B cell (primary cell): ENCODE results near the gene ZNF570. TPM values are rescaled to one million over a fixed set of nuclear protein-coding genes. Genes with fewer than 3 reads are reported as not detected.

Experiments used
- ATAC-seq: fragments of 200-7000 bp; cut with Tn5 transposase; one replicate; pipeline ENCODE4 v1.10.0; 2021; ENCODE audit warnings: low read depth, mild to moderate bottlenecking, moderate number of reproducible peaks, moderate library complexity
- CTCF ChIA-PET: fragments of 350-600 bp; sonication (Branson Sonifier 250); formaldehyde crosslinking; loops from one replicate; lab custom pipeline; 2021; ENCODE audit warnings: antibody characterized with exemption, inconsistent platforms; lab: Charles Lee
- POLR2A ChIA-PET: fragments of 350-600 bp; sonication (Branson Sonifier 250); formaldehyde crosslinking; loops from one replicate; lab custom pipeline; 2021; ENCODE audit warnings: antibody characterized with exemption; lab: Charles Lee
- DNase-seq: peaks from one replicate; pipeline ENCODE4 v3.0.0; 2013
- H2AFZ ChIP-seq: 2 replicates; pipeline ENCODE4 v1.6.1; 2012; ENCODE audit warnings: mild to moderate bottlenecking, low read depth, low read length; ENCODE audit not compliant: insufficient read depth, poor library complexity, severe bottlenecking
- H3K27ac ChIP-seq, 2 donors: 1 replicate in 1 of 2; 2 replicates in 1 of 2; pipeline ENCODE4 v1.5.1; 2012 to 2013; ENCODE audit warnings: low read length in 2 of 2, mild to moderate bottlenecking in 2 of 2, moderate library complexity in 1 of 2
- H3K27me3 ChIP-seq, 4 experiments: fragments of 200-600 bp in 1 of 4; sonication (generic) in 1 of 4; replicated peaks in 1 of 4; 1 replicate in 2 of 4; 2 replicates in 2 of 4; pipeline versions ENCODE4 v1.6.1 to v1.7.0; 2013 to 2016; ENCODE audit warnings: low read length in 3 of 4, mild to moderate bottlenecking in 2 of 4, mixed read lengths in 1 of 4, moderate library complexity in 1 of 4; ENCODE audit not compliant: insufficient read depth in 4 of 4, control insufficient read depth in 3 of 4; ENCODE audit errors: control extremely low read depth in 1 of 4
- H3K36me3 ChIP-seq, 2 experiments: replicated peaks in 1 of 2; 1 replicate in 1 of 2; 2 replicates in 1 of 2; pipeline versions ENCODE4 v1.6.1 to v1.7.1; 2013; ENCODE audit warnings: low read length in 1 of 2; ENCODE audit not compliant: insufficient read depth in 2 of 2, control insufficient read depth in 1 of 2; ENCODE audit errors: control extremely low read depth in 1 of 2, extremely low read depth in 1 of 2
- H3K4me1 ChIP-seq, 2 donors: fragments of 200-600 bp in 1 of 2; sonication (generic) in 1 of 2; 1 replicate in 1 of 2; 2 replicates in 1 of 2; pipeline versions ENCODE4 v1.5.1 to v1.6.1; 2013 to 2017; ENCODE audit warnings: low read length in 2 of 2; ENCODE audit not compliant: control insufficient read depth in 2 of 2, insufficient read depth in 2 of 2
- H3K4me2 ChIP-seq: replicated peaks from 2 replicates; pipeline ENCODE3; 2012; ENCODE audit warnings: mild to moderate bottlenecking, low read depth, low read length; ENCODE audit not compliant: poor library complexity, severe bottlenecking
- H3K4me3 ChIP-seq, 5 experiments: fragments of 200-600 bp in 1 of 5; sonication (generic) in 1 of 5; 1 replicate in 3 of 5; 2 replicates in 2 of 5; pipeline versions ENCODE4 v1.5.1 to v1.7.0; 2011 to 2016; ENCODE audit warnings: low read length in 4 of 5, mild to moderate bottlenecking in 4 of 5, low read depth in 2 of 5, control low read depth in 1 of 5, moderate library complexity in 1 of 5; ENCODE audit not compliant: insufficient read depth in 1 of 5; ENCODE audit errors: control extremely low read depth in 1 of 5, extremely low read depth in 1 of 5
- H3K79me2 ChIP-seq: fragments of 200-600 bp; sonication (generic); one replicate; pipeline ENCODE4 v1.6.0; 2016; ENCODE audit warnings: low read length; ENCODE audit not compliant: control insufficient read depth, insufficient read depth
- H3K9ac ChIP-seq: fragments of 200-600 bp; sonication (generic); 2 replicates; pipeline ENCODE4 v1.6.1; 2017; ENCODE audit warnings: mild to moderate bottlenecking, low read length, moderate library complexity
- H3K9me3 ChIP-seq, 3 donors: one replicate each; pipeline versions ENCODE4 v1.6.1 to v1.7.1; 2013; ENCODE audit warnings: low read length in 2 of 3; ENCODE audit not compliant: control insufficient read depth in 2 of 3, insufficient read depth in 1 of 3; ENCODE audit errors: control extremely low read depth in 1 of 3
- H4K20me1 ChIP-seq: 2 replicates; pipeline ENCODE4 v1.6.0; 2012; ENCODE audit warnings: mild to moderate bottlenecking, low read length; ENCODE audit not compliant: insufficient read depth, control insufficient read depth, poor library complexity, severe bottlenecking
- H3K27ac Mint-ChIP-seq: one replicate; pipeline ENCODE4 v1.8.0; 2021; ENCODE audit warnings: mixed read lengths
- H3K27me3 Mint-ChIP-seq: one replicate; pipeline ENCODE4 v1.8.0; 2021; ENCODE audit warnings: mixed read lengths
- H3K4me1 Mint-ChIP-seq: one replicate; pipeline ENCODE4 v1.8.0; 2021; ENCODE audit warnings: mixed read lengths
- H3K4me3 Mint-ChIP-seq: one replicate; pipeline ENCODE4 v1.8.0; 2021; ENCODE audit warnings: mixed read lengths
- H3K9me3 Mint-ChIP-seq: one replicate; pipeline ENCODE4 v1.8.0; 2022; ENCODE audit warnings: mixed read lengths; ENCODE audit not compliant: insufficient read depth
- EZH2 ChIP-seq: IDR thresholded peaks from 2 replicates; pipeline ENCODE4 v1.6.1; 2012; ENCODE audit warnings: borderline replicate concordance, low read depth, mild to moderate bottlenecking, moderate library complexity, low read length; ENCODE audit not compliant: insufficient read depth, poor library complexity, severe bottlenecking
- WGBS: methylation state at CpG from one replicate; pipeline ENCODE4 v1.1.5; 2013; ENCODE audit warnings: missing lambda C conversion rate; ENCODE audit not compliant: insufficient coverage; 5-methylcytosine and 5-hydroxymethylcytosine counted together
- intact Hi-C: fragments of 100-400 bp; cut with micrococcal nuclease; formaldehyde crosslinking; loops from one replicate; pipeline ENCODE4 v1.10.0; 2022
- polyA plus RNA-seq: library from polyadenylated mRNA; depleted of rRNA; stranded (reverse); fragments of >200 nt; gene quantifications from 2 replicates; pipeline ENCODE4 v1.2.3, GENCODE V29; 2012
- total RNA-seq, 2 donors: library from RNA; stranded (reverse); fragments of 120-200 nt in 1 of 2; gene quantifications; 1 replicate in 1 of 2; 2 replicates in 1 of 2; pipeline versions ENCODE4 v1.2.3 to v1.2.4, GENCODE V29; 2013 to 2022
- TF ChIP-seq, protein P1 (sequence below): fragments of 200-600 bp; IDR thresholded peaks from one replicate; pipeline ENCODE4 v1.8.0; 2022; ENCODE audit warnings: antibody characterized with exemption, mild to moderate bottlenecking

Gene ZNF570
- total and polyA plus RNA-seq, 2 donors (not counting 1 experiment from before 2014, with no cell fraction given) = 1.9 to 8.9 TPM

DNA sequence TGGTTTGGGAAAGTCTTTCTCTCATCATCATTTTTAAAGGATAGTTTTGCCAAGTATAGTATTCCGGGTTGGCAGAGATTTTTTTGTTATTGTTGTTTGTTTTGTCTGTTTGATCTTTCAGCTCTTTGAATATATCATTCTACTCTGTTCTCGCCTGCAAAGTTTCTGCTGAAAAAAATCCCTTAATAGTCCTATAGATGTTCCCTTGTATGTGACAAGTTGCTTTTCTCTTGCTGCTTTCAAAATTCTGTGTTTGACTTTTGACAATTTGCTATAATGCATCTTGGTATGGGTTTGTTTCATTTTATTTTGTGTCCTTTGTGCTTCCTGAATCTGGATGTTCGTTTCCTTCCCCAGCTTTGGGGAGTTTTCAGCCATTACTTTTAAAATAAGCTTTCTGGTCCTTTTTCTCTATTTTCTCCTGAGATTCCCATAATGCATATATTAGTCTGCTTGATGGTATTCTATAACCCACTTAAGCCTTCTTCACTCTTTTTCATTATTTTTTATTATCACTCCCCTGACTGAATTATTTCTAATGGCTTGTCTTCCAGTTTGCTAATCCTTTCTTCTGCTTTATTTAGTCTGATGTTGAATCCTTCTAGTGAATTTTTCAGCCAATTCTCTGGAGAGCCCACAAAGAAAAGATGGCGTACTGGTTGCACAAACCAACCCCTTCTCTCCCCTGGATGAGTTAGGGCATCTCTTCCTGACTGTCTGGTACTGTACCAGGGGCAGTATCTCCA, 16.5 kb upstream of the ZNF570 start:
- no peaks in the 10 kb centered on the region for H3K27me3 Mint-ChIP-seq
- H3K79me2 ChIP-seq = no peaks in the 10 kb centered on the region
- H3K9me3 ChIP-seq = peaks cover 36 to 85% (median 37%) of the 10 kb centered on the region in 3 donors
- peaks cover 8 to 22% of the 10 kb centered on the region in 2 experiments for H3K36me3 ChIP-seq
- H3K27ac ChIP-seq = no peak overlapping the region
- H3K4me2 ChIP-seq = no peak overlapping the region
- DNase-seq (no peak), ATAC-seq (no peak)
- H3K4me3 ChIP-seq = no peak overlapping the region
- H3K4me3 Mint-ChIP-seq = no peak overlapping the region
- H2AFZ ChIP-seq = no peak overlapping the region
- no peak overlapping the region for H3K9ac ChIP-seq
- no peak for TF ChIP-seq EZH2
- TF ChIP-seq, protein P1, sequence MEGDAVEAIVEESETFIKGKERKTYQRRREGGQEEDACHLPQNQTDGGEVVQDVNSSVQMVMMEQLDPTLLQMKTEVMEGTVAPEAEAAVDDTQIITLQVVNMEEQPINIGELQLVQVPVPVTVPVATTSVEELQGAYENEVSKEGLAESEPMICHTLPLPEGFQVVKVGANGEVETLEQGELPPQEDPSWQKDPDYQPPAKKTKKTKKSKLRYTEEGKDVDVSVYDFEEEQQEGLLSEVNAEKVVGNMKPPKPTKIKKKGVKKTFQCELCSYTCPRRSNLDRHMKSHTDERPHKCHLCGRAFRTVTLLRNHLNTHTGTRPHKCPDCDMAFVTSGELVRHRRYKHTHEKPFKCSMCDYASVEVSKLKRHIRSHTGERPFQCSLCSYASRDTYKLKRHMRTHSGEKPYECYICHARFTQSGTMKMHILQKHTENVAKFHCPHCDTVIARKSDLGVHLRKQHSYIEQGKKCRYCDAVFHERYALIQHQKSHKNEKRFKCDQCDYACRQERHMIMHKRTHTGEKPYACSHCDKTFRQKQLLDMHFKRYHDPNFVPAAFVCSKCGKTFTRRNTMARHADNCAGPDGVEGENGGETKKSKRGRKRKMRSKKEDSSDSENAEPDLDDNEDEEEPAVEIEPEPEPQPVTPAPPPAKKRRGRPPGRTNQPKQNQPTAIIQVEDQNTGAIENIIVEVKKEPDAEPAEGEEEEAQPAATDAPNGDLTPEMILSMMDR = no peak
- H3K27ac Mint-ChIP-seq = no peak overlapping the region
- H3K4me1 ChIP-seq = no peaks in the 10 kb centered on the region
- 100% methylated on average over 1 of the region's 4 CpGs for whole genome bisulfite sequencing
- no peaks in the 10 kb centered on the region for H3K4me1 Mint-ChIP-seq
- intact Hi-C loops = no loop called here
- no peaks in the 10 kb centered on the region for H3K27me3 ChIP-seq
- H4K20me1 ChIP-seq = no peaks in the 10 kb centered on the region
- ChIA-PET POLR2A (no interaction called here), CTCF (no interaction called here)
- H3K9me3 Mint-ChIP-seq = peaks cover 41% of the 10 kb centered on the region

DNA sequence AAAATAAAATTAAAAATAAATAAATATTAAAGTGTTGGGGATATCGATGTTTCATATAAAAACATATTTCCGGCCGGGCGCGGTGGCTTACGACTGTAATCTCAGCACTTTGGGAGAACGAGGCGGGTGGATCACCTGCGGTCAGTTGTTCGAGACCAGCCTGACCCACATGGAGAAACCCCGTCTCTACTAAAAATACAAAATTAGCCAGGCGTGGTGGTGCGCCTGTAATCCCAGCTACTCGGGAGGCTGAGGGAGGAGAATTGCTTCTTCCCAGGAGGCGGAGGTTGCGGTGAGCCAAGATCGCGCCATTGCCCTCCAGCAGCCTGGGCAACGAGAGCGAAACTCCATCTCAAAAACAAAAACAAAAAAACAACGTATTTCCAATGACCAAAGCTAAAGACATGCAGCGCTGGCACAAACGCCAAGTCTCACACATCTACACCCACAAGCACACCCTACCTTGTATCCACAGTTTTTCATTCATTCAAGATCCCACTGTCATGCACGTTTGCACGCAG, 2.8 kb upstream of the ZNF570 start:
- peaks cover 2% of the 10 kb centered on the region for H3K9me3 Mint-ChIP-seq
- peak overlapping the region; percentile 80 for H3K4me2 ChIP-seq
- peak overlapping the region; percentile 89 for H2AFZ ChIP-seq
- peaks cover 32% of the 10 kb centered on the region for H3K4me1 Mint-ChIP-seq
- H3K4me3 ChIP-seq = peak overlapping the region; percentile 80 to 98 (median 86)
- DNase-seq (no peak), ATAC-seq (no peak)
- intact Hi-C loops = loop anchor here (2.0 to 5.0 kb wide), 8 partner anchors 226 to 1252 kb away; partner anchors contain the start of genes ZFP14, ZNF146, ZNF420 and ZNF461
- no peaks in the 10 kb centered on the region for H3K27me3 Mint-ChIP-seq
- H3K27me3 ChIP-seq = no peaks in the 10 kb centered on the region
- peak overlapping the region; percentile 99 for H3K4me3 Mint-ChIP-seq
- peak overlapping the region; percentile 98 for H3K27ac Mint-ChIP-seq
- WGBS = 37% methylated on average over 22 of the region's 25 CpGs
- POLR2A ChIA-PET = interaction anchor here (0.6 to 3.0 kb wide), 4 partner anchors 40 to 1351 kb away, joined by 3 to 23 read pairs (median 4); partner anchors contain the start of genes POLR2I, TBCB, ZNF527 and ZNF793
- CTCF ChIA-PET = interaction anchor here (1.4 to 1.5 kb wide), 2 partner anchors 40 to 96 kb away, joined by 3 to 5 read pairs; partner anchors contain the start of genes ZNF527 and ZNF793
- no peaks in the 10 kb centered on the region for H4K20me1 ChIP-seq
- peak overlapping the region; percentile 77 for H3K27ac ChIP-seq
- H3K36me3 ChIP-seq = peaks cover 0 to 22% of the 10 kb centered on the region in 2 experiments
- H3K4me1 ChIP-seq = peaks cover 14 to 32% of the 10 kb centered on the region in 2 donors
- H3K79me2 ChIP-seq = peaks cover 40% of the 10 kb centered on the region
- peaks cover 3 to 23% (median 13%) of the 10 kb centered on the region in 3 donors for H3K9me3 ChIP-seq
- TF ChIP-seq, protein P1 = no peak
- TF ChIP-seq EZH2 = no peak
- peak overlapping the region; percentile 72 for H3K9ac ChIP-seq
